Lower leg skin (tissue), 3 donors: ENCODE data around the gene HAAO.

Experiments used
- POLR2A ChIP-seq, 2 donors: fragments of 450-650 bp; IDR thresholded peaks; one replicate each; pipeline ENCODE4 v1.6.1; 2016 to 2017; ENCODE audit warnings: antibody characterized with exemption in 2 of 2, mild to moderate bottlenecking in 1 of 2, moderate library complexity in 1 of 2
- TF ChIP-seq, protein P1 (sequence below), 3 donors: fragments of 450-650 bp; IDR thresholded peaks; one replicate each; pipeline ENCODE4 v1.5.1; 2016; ENCODE audit warnings: antibody characterized with exemption in 3 of 3, mild to moderate bottlenecking in 3 of 3, moderate library complexity in 2 of 3

- TF ChIP-seq, protein P1, sequence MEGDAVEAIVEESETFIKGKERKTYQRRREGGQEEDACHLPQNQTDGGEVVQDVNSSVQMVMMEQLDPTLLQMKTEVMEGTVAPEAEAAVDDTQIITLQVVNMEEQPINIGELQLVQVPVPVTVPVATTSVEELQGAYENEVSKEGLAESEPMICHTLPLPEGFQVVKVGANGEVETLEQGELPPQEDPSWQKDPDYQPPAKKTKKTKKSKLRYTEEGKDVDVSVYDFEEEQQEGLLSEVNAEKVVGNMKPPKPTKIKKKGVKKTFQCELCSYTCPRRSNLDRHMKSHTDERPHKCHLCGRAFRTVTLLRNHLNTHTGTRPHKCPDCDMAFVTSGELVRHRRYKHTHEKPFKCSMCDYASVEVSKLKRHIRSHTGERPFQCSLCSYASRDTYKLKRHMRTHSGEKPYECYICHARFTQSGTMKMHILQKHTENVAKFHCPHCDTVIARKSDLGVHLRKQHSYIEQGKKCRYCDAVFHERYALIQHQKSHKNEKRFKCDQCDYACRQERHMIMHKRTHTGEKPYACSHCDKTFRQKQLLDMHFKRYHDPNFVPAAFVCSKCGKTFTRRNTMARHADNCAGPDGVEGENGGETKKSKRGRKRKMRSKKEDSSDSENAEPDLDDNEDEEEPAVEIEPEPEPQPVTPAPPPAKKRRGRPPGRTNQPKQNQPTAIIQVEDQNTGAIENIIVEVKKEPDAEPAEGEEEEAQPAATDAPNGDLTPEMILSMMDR (IDR thresholded peaks at IDR 0.05), result no peak
- TF ChIP-seq POLR2A (IDR thresholded peaks at IDR 0.05), result no peak
Observed at GRCh38 chr2:42765686-42766085, 26.7 kb downstream of the HAAO start.
